Stimulated activated memory B cell treated with anti-CD40 and anti-IgM and Interleukin-4, amounts not matched to agents 10 μg/mL and 1 μg/mL and 100 μg/mL, for 72 hours (primary cell): ENCODE results near the gene GFPT1.
A peak's percentile ranks its signal among the peaks of the same experiment; 100 is the strongest.

Experiments
- ATAC-seq: fragments of 150-1000 bp; cut with Tn5 transposase; 2 replicates; pipeline ENCODE4 v1.10.0; 2021
- H3K27ac Mint-ChIP-seq: one replicate; pipeline ENCODE4 v1.8.0; 2022; ENCODE audit warnings: mild to moderate bottlenecking, mixed read lengths
- H3K27me3 Mint-ChIP-seq: one replicate; pipeline ENCODE4 v1.8.0; 2022; ENCODE audit warnings: mixed read lengths
- H3K36me3 Mint-ChIP-seq: one replicate; pipeline ENCODE4 v1.8.0; 2022; ENCODE audit warnings: mixed read lengths
- H3K4me1 Mint-ChIP-seq: one replicate; pipeline ENCODE4 v1.8.0; 2022; ENCODE audit warnings: mixed read lengths
- H3K4me3 Mint-ChIP-seq: one replicate; pipeline ENCODE4 v1.8.0; 2022; ENCODE audit warnings: mild to moderate bottlenecking, moderate library complexity, mixed read lengths
- H3K9me3 Mint-ChIP-seq: one replicate; pipeline ENCODE4 v1.8.0; 2022; ENCODE audit warnings: mixed read lengths

Gene GFPT1

DNA sequence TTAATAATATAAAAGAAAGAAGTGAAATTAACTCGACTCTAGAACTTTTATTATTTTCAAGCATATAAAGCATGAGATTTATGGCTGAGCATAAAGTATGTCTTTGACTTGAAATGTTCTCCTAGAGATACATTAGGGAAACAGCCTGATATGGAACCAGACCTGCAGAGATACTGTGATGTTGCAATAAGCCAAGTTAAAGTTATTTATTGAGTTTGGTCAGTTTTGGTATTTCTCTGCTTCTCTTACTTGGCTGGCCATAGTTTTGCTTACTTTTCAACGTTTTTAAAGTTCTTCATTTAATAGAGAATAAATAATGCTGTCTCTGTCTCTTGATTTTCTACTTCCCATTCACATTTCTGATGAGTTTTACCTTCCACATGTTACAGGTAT lies 76.0 kb downstream of the GFPT1 start:
- no peak overlapping the region for H3K4me3 Mint-ChIP-seq
- no peak for ATAC-seq
- H3K27ac Mint-ChIP-seq: no peak overlapping the region
- H3K27me3 Mint-ChIP-seq: peaks cover 6% of the 10 kb centered on the region
- H3K4me1 Mint-ChIP-seq: peaks cover 45% of the 10 kb centered on the region
- H3K9me3 Mint-ChIP-seq: peaks cover 3% of the 10 kb centered on the region
- peaks cover 17% of the 10 kb centered on the region for H3K36me3 Mint-ChIP-seq

DNA sequence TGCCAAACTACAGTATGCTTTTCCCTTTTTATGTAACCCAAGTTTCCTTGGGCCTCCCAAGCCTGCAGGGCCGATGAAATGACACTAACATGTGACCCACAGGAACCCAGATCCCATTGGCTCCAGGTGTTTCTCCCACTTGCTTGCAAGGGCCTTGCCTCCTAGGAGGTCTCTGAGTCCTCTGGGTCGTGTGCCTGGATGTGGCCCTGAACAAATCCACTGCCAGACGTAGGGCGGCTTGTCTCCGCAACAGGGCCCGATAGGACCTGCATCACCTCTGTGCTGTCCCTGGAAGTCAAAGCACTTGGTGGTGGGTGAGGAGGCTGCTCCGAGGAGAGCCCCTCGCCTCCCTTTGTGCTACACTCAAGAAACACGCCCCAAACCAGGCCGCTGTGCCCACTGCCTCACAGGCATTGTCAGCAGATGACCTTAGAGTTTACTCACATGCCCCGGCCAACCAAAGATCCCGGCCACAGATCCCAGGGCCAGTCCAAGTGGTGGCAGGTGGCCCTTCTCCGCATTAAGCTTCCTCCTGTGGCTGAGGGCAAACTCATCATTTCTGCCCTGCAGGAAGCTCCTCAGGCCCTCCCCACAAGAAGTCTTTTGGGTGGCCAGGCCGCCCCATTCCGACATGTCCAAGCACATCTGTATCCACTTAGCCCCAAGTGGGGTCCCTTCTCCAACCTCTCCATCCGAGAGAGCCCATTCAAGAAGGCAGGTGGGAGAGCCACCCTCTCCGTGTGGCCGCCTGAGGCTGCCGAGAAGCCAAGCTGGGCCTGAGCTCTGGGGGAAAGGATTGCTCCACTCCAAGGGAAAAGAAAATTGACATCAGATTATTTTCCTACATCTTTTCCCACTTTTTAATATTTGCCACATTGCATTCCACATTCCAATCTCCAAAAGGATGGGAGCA lies 76.7 kb downstream of the GFPT1 start:
- ATAC-seq: no peak
- H3K4me3 Mint-ChIP-seq: no peak overlapping the region
- peaks cover 17% of the 10 kb centered on the region for H3K36me3 Mint-ChIP-seq
- no peak overlapping the region for H3K27ac Mint-ChIP-seq
- peaks cover 8% of the 10 kb centered on the region for H3K27me3 Mint-ChIP-seq
- peaks cover 3% of the 10 kb centered on the region for H3K9me3 Mint-ChIP-seq
- H3K4me1 Mint-ChIP-seq: peaks cover 47% of the 10 kb centered on the region

DNA sequence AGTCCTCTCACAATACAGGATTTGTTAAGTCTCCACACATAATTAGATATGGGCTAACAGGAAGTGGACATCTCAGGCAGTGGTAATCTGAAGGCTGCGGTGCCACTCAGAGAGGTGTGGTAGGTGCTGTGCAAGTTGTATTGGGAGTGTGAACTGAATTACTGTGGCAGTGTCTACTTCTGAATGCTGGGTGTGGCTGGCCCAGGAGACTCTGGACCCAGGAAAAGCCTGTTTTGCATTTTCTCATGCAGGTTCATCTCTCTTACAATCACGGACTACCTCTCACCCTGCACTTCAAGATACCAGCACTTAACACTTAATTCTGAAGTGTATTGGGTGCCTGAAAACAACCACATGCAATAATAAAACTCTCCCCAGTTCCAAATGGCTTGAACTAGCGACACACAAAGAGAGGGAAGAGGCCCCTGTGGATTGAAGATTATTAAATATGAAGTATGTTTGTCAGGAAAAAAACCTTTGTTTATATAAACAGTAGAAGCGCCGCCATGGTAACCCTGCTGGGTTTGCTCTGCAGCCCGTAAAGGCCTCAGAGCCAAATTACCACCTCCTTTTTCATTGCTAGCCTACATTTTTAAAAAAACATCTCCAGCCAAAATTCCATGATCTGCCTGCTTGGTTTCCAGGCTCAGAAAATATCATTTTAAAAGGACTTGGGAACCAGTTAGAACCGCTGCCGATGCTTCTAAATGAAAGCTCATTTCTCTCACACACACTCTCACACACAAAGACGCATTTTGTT lies 77.5 kb downstream of the GFPT1 start:
- Mint-ChIP-seq H3K4me1 (peaks cover 47% of the 10 kb centered on the region), H3K36me3 (peaks cover 17% of the 10 kb centered on the region), H3K27me3 (peaks cover 9% of the 10 kb centered on the region), H3K9me3 (peaks cover 3% of the 10 kb centered on the region), H3K27ac (peak overlapping the region; percentile 12), H3K4me3 (no peak overlapping the region)
- ATAC-seq: no peak

DNA sequence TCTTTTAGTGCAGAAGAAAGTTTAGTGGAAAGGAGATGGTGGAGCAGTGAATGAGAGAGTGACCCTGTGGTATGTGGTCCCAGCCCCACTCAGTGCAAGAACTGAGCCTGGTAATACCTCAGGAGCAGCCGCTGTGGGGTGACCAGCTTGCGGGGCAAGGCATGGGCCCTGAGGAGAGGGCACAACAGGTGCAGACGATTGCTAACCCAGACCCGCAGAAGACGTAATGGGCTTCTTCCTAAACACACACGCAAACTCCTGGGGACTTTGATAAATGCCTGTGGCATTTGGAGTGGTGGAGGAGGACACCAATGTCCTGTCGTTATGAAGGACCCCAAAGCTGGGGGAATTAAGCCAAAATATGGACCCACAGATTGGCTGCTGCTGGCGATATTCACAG lies 78.7 kb downstream of the GFPT1 start:
- H3K27ac Mint-ChIP-seq: no peak overlapping the region
- peaks cover 47% of the 10 kb centered on the region for H3K4me1 Mint-ChIP-seq
- H3K9me3 Mint-ChIP-seq: peaks cover 7% of the 10 kb centered on the region
- no peak overlapping the region for H3K4me3 Mint-ChIP-seq
- peaks cover 18% of the 10 kb centered on the region for H3K27me3 Mint-ChIP-seq
- H3K36me3 Mint-ChIP-seq: peaks cover 18% of the 10 kb centered on the region
- ATAC-seq: no peak

DNA sequence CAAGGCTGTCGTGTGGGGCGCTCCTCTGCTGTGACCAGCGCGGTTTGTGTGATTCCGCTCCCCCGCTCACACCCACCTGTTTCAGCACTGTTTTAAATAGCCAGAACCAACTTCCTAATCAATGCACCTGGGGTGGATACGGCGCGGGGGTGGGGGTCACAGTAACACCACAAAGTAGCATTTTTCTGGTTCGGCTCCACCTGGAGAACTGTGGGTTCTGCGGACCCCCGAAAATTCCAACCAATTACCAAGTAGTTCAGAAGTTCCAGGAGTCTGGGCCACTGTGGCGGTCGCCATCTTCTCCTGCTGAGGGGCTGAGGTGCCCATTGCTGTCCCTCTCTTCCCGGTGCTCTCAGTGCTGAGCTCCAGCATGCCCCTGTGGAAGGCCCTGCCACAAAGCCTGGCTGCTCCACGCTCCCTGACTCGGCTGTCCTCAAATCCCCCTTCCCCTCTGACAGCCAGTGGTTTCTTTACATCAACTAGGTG lies 79.4 kb downstream of the GFPT1 start:
- H3K27ac Mint-ChIP-seq: no peak overlapping the region
- H3K4me3 Mint-ChIP-seq: peak overlapping the region; percentile 73
- ATAC-seq: peak; percentile 90
- H3K4me1 Mint-ChIP-seq: peaks cover 47% of the 10 kb centered on the region
- H3K27me3 Mint-ChIP-seq: peaks cover 18% of the 10 kb centered on the region
- peaks cover 4% of the 10 kb centered on the region for H3K9me3 Mint-ChIP-seq
- peaks cover 12% of the 10 kb centered on the region for H3K36me3 Mint-ChIP-seq

DNA sequence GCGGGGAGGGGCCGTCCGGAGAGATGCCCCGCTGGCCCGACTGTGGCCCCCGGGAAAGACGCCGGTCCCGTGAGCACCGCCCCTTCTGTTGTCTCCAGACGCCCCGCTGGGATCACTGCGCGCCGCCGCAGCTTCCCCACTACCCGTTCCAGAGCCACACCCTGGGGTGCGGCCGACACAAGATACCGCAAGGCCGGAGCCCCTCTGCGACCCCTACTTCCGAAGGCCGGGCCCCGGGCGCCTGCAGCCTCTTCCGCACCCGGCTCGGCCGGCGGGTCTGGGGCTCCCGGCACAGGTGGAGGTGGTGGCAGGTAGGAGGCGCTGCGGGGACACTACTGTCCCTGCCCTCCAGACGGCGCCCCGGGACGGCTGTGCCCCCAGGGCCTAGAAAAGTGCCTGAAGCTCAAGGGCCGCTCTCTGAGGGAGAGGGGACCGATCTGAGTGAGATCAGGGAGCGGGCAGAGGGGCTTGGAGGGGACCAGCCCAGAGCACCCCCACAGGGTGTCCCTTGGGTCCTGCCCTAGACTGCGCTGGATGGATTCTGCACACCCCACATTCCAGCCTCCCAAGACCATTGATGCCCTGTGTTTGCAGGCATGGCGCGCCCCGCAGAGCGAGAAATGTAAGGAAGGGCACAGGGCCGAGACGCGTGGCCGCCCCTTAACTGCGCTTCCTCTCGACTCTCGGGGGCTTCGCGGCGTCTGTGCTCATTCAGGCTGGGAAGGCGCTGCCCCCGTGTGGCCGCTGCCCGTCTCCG lies 80.0 kb downstream of the GFPT1 start:
- peak; percentile 78 for ATAC-seq
- H3K27me3 Mint-ChIP-seq: peaks cover 18% of the 10 kb centered on the region
- peaks cover 8% of the 10 kb centered on the region for H3K36me3 Mint-ChIP-seq
- peak overlapping the region; percentile 73 for H3K4me3 Mint-ChIP-seq
- H3K27ac Mint-ChIP-seq: peak overlapping the region; percentile 23
- peaks cover 47% of the 10 kb centered on the region for H3K4me1 Mint-ChIP-seq
- H3K9me3 Mint-ChIP-seq: peaks cover 4% of the 10 kb centered on the region

DNA sequence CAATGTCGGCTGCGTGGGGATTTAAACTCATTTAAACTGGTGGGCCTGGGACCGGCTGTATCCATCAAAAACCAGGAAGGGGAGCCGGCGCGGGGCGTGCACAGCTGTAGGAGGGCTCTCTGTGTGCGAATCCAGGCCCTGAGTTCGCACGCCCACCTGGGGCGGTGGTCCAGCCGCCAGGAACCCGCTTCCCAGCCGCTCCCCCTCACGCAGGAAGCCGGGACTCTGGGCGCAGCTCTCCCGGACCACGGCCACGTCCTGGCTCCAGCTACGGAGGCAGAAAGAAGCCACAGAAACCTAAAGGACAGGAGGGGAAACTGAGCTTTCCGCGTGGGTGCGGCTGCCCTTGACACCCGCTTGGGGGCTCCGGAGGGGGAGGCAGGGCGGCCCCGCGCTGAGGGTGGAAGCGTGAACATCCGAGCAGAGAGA lies 80.6 kb downstream of the GFPT1 start:
- peaks cover 4% of the 10 kb centered on the region for H3K9me3 Mint-ChIP-seq
- H3K27me3 Mint-ChIP-seq: peaks cover 18% of the 10 kb centered on the region
- peaks cover 47% of the 10 kb centered on the region for H3K4me1 Mint-ChIP-seq
- no peak for ATAC-seq
- peaks cover 6% of the 10 kb centered on the region for H3K36me3 Mint-ChIP-seq
- peak overlapping the region; percentile 73 for H3K4me3 Mint-ChIP-seq
- H3K27ac Mint-ChIP-seq: no peak overlapping the region

DNA sequence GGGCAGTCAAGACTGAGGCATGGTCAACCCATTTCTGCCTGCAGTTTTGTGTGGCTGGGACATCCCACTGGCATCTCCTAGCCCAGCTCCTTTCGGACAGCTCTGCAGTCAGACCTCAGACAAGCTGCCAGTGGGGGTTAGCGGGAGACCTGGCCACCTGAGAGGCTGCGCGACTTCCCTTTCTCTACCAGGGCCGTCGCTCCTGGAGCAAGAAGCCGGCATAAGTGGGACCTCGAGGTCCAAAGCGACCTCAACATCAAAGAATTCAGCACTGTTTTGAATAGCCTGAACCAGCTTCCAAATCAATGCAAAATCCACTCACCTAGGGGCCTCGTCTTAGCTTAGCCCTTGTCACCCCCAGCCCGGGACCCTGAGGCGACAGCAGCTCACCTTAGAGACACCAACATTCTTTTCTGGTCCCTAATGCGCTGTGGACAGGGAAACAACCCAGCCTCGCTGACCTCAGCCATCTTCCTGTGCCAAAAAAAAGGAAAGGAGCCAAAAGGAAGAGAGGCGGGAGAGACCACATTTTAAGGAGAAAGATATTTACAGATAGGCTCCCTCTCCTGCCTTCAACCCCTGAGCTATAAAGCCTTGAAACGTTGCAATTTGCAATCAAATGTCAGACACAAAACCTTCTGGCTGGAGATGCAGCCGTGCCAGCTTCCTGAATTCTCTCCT lies 81.2 kb downstream of the GFPT1 start:
- H3K4me3 Mint-ChIP-seq: peak overlapping the region; percentile 73
- peaks cover 18% of the 10 kb centered on the region for H3K27me3 Mint-ChIP-seq
- H3K27ac Mint-ChIP-seq: no peak overlapping the region

DNA sequence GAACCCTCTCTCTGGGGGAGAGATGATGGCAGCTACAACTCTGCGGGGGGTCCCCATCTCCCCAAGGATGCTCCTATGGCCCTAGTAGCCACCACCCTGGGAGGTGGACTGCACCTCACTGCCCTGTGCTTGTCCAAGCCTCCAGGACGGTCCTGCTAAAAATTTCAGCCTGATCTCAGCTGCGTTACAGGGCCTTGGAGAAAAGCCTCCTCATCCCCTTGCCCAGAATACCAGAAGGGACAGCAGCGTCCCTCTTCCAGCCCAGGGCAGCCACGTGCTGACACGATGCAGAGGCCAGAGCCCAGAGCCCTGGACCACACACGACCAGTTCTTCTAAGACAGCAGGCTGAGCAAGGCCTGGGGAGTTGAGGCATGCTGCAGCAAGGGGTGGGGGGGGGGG lies 81.9 kb downstream of the GFPT1 start:
- peaks cover 18% of the 10 kb centered on the region for H3K27me3 Mint-ChIP-seq
- H3K4me1 Mint-ChIP-seq: peaks cover 40% of the 10 kb centered on the region
- peaks cover 6% of the 10 kb centered on the region for H3K36me3 Mint-ChIP-seq
- no peak overlapping the region for H3K4me3 Mint-ChIP-seq
- H3K9me3 Mint-ChIP-seq: peaks cover 4% of the 10 kb centered on the region
- no peak overlapping the region for H3K27ac Mint-ChIP-seq
- no peak for ATAC-seq

More for the DNA sequence above, 81.2 kb downstream of the GFPT1 start:
- H3K9me3 Mint-ChIP-seq: peaks cover 4% of the 10 kb centered on the region
- peaks cover 47% of the 10 kb centered on the region for H3K4me1 Mint-ChIP-seq
- ATAC-seq: no peak
- H3K36me3 Mint-ChIP-seq: peaks cover 6% of the 10 kb centered on the region

DNA sequence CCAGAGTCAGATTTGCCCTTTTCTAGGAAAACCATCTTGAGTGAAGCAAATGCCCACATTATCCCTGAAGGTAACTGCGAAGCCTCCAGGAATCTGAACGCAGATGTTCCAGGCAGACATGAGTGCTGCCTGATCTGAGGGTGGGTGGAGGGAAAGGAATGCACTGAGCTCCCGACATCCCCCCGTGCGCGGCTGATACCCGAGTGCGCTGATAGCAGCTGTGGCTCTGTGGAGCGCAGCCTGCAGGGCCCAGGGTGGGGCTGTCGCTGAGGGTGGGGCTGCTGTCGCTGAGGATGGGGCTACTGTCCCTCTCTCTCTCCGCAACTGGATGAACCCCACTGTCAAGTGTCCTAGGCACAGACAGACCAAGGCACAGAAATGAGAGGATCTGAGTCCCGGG lies 82.4 kb downstream of the GFPT1 start:
- H3K4me1 Mint-ChIP-seq: peaks cover 35% of the 10 kb centered on the region
- peaks cover 4% of the 10 kb centered on the region for H3K9me3 Mint-ChIP-seq
- H3K27me3 Mint-ChIP-seq: peaks cover 18% of the 10 kb centered on the region
- H3K36me3 Mint-ChIP-seq: peaks cover 6% of the 10 kb centered on the region
- H3K4me3 Mint-ChIP-seq: no peak overlapping the region
- no peak overlapping the region for H3K27ac Mint-ChIP-seq
- ATAC-seq: no peak

DNA sequence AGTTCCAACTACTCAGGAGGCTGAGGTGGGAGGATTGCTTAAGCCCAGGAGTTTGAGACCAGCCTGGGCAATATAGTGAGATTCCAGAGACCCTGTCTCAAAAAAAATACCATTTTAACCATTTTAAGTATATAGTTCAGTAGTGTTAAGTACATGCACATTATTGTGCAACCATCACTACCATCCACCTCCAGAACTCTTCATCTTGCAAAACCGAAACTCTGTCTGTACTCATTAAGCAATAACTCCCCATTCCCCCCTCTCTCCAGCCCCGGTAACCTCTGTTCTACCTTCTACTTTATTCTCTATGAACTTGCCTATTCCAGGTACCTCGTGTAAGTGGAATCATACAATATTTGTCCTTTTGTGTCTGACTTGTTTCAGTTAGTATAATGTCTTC lies 86.4 kb downstream of the GFPT1 start:
- no peaks in the 10 kb centered on the region for H3K4me1 Mint-ChIP-seq
- H3K36me3 Mint-ChIP-seq: peaks cover 6% of the 10 kb centered on the region
- H3K9me3 Mint-ChIP-seq: peaks cover 4% of the 10 kb centered on the region
- no peak overlapping the region for H3K27ac Mint-ChIP-seq
- H3K4me3 Mint-ChIP-seq: no peak overlapping the region
- no peak for ATAC-seq
- H3K27me3 Mint-ChIP-seq: peaks cover 10% of the 10 kb centered on the region

DNA sequence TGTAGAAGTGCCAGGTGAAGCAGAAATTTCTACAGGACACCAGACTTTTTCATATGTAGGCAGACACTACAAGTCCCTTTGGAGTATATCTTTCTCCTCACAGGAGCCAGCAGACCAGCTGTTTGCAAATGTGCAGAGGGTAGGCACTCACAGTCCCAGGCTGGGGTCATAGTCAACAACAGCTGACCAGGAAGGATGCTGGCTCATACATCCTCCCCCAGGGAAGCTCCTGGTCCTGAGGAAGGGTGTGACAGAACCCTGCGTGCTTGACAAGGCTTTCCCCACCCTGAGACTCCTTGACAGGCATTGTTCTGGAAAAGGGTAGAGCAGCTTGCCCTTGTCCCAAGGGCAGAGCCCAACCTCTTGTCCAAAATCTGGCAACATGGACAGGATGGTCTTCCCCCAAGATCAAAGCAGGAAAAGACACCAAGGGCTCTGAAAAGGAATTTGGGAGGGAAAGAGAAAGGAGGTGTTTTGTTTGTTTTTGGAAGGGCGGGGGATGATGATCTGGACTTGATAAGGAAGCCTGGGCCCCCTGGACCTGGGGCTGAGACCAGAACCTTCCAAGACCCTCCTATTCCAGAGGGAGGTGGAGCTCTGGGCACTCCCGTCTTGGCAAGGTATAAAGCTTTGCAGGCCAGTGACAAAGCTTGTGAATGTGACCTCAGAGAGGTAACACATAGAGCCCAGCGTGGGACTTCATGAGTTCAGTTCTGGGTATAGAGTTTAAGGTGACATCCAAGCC lies 87.1 kb downstream of the GFPT1 start:
- Mint-ChIP-seq H3K27me3 (peaks cover 10% of the 10 kb centered on the region), H3K4me1 (no peaks in the 10 kb centered on the region), H3K9me3 (peaks cover 4% of the 10 kb centered on the region)

DNA sequence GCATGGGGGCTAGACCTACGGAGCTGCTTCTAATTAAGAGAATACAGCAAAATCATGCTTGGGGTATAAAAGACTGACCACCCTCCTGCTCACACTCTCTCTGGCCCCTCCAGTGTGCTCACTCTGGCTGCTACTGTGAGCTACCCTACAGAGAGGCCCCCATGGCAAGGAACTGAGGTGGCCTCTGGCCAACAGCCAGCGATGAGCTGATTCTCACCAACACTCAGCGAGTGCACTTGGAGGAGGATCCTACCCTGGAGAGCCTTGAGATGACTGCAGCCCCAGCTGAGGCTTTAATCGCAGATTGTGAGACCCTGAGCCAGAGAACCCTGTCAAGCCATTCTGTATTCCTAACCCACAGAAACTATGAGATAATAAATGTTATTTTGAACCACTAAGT lies 88.2 kb downstream of the GFPT1 start:
- H3K36me3 Mint-ChIP-seq: peaks cover under 1% of the 10 kb centered on the region
- H3K27me3 Mint-ChIP-seq: peaks cover 10% of the 10 kb centered on the region
- no peak for ATAC-seq
- no peaks in the 10 kb centered on the region for H3K4me1 Mint-ChIP-seq
- H3K9me3 Mint-ChIP-seq: no peaks in the 10 kb centered on the region
- no peak overlapping the region for H3K4me3 Mint-ChIP-seq
- no peak overlapping the region for H3K27ac Mint-ChIP-seq

More for the DNA sequence above, 87.1 kb downstream of the GFPT1 start:
- no peak overlapping the region for H3K27ac Mint-ChIP-seq
- H3K4me3 Mint-ChIP-seq: no peak overlapping the region
- H3K36me3 Mint-ChIP-seq: peaks cover 6% of the 10 kb centered on the region
- ATAC-seq: no peak

DNA sequence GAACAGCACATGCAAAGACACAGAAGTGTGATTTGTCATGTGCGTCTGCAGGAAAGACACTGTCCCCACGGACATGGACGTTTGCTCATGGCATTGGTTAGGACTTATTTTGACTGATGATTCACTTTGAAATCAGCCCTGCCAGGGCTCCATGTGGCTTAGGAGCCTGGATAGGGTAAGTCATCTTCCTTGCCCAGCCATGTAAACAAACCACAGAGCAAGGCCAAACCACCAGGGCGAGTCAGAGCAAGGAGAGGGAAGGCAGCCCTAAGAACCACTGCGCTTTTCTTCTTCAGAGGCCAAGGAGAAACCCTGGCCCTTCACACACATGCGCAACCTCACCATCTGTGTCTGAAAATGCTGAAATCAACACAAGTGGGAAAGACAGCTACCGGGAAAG lies 88.8 kb downstream of the GFPT1 start:
- H3K36me3 Mint-ChIP-seq: no peaks in the 10 kb centered on the region
- H3K27me3 Mint-ChIP-seq: peaks cover 11% of the 10 kb centered on the region
- ATAC-seq: no peak
- H3K4me3 Mint-ChIP-seq: no peak overlapping the region
- H3K27ac Mint-ChIP-seq: no peak overlapping the region
- H3K9me3 Mint-ChIP-seq: no peaks in the 10 kb centered on the region
- H3K4me1 Mint-ChIP-seq: no peaks in the 10 kb centered on the region
